ENCODE data around the gene SIVA1. TPM values are rescaled to one million over a fixed set of nuclear protein-coding genes. Genes with fewer than 3 reads are reported as not detected.
A peak's percentile ranks its signal among the peaks of the same experiment; 100 is the strongest.

Gene SIVA1
- total RNA-seq, 2 donors from 2014 or later, result 111 to 130 TPM

DNA sequence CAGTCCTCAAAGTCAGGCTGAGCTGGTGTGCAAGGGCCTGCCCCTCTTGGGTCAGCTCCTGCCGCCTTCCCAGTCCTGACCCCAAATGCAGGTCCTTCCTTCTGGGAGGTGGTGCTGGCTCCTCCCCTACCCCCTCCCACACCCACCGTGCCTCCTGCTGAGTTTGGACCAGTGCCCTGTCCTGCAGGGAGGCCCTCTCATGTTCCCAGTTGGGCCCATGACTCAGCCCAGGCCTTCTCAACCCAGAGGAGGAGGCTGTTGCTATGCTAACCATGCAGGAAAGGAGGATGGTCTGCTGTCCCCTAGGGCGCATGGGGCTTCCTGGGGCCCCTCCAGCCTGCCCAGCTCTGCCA, 52.4 kb downstream of the SIVA1 start:
- ATAC-seq, result peak; percentile 17
- H3K4me3 ChIP-seq, result no peak overlapping the region
- peaks cover 50% of the 10 kb centered on the region for H3K4me1 ChIP-seq
- peak; percentile 61 to 73 (median 70) for DNase-seq
- H3K36me3 ChIP-seq (replicated peaks in 1 of 2; ENCODE audit: insufficient read depth in 1 of 2, low read depth in 2 of 2), result no peaks in the 10 kb centered on the region
- H3K27ac ChIP-seq, result peak overlapping the region in 3 of 4 donors; percentile 34 to 60 (median 54)
- H3K27me3 ChIP-seq, result no peaks in the 10 kb centered on the region
- no peaks in the 10 kb centered on the region for H3K9me3 ChIP-seq
- TF ChIP-seq POLR2A (IDR thresholded peaks at IDR 0.05), result peak in 1 of 3 donors; percentile 30
- TF ChIP-seq, protein P1, sequence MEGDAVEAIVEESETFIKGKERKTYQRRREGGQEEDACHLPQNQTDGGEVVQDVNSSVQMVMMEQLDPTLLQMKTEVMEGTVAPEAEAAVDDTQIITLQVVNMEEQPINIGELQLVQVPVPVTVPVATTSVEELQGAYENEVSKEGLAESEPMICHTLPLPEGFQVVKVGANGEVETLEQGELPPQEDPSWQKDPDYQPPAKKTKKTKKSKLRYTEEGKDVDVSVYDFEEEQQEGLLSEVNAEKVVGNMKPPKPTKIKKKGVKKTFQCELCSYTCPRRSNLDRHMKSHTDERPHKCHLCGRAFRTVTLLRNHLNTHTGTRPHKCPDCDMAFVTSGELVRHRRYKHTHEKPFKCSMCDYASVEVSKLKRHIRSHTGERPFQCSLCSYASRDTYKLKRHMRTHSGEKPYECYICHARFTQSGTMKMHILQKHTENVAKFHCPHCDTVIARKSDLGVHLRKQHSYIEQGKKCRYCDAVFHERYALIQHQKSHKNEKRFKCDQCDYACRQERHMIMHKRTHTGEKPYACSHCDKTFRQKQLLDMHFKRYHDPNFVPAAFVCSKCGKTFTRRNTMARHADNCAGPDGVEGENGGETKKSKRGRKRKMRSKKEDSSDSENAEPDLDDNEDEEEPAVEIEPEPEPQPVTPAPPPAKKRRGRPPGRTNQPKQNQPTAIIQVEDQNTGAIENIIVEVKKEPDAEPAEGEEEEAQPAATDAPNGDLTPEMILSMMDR (IDR thresholded peaks at IDR 0.05), result no peak
- intact Hi-C loops (cut with DNase I), result no loop called here
- WGBS, 2 donors, result 47% methylated on average over 3 of the region's 3 CpGs; no CpG with 5 or more reads in 1 of the 2 donors

DNA sequence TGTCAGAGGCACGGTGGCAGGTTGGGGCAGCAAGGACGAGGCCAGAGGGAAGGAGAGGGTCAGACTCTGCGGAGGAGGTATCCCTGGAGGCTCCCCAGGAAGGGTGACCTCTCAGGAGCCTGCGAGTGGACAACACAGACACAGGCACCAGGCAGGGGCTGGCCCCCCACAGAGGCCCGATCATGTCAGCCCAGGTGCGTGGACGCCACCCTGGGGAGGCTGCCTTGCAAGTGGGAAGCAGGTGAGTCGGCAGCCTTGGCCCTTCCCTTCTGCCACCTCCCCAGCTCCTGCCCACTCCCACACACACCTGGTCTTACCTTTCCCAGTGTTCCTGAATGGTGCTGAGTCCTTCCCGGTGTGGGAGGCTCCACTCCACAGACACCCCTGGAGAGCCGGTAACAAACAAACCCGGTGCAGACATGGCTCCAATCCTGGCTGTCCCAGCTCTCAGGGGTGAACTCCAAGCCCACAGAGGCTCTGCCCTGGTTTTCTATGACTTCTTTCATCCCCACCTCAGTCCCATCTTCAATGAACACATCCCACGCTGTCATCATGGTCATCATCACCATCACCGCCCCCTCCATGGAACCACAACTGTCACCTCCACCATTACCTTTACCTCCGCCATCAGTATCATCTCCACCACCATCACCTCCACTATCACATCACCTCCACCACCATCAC, 53.1 kb downstream of the SIVA1 start:
- DNase-seq (no peak), ATAC-seq (no peak)
- Histone ChIP-seq H3K4me3 (no peak overlapping the region), H3K27ac (peak overlapping the region in 2 of 4 donors; percentile 53 to 60), H3K9me3 (no peaks in the 10 kb centered on the region), H3K36me3 (replicated peaks in 1 of 2; ENCODE audit: insufficient read depth in 1 of 2, low read depth in 2 of 2) (no peaks in the 10 kb centered on the region), H3K4me1 (peaks cover 48% of the 10 kb centered on the region), H3K27me3 (no peaks in the 10 kb centered on the region)
- intact Hi-C loops (cut with DNase I), result no loop called here
- WGBS, 2 donors, result 62 to 73% methylated on average over 11 to 14 of the region's 14 CpGs
- TF ChIP-seq, protein P1 (IDR thresholded peaks at IDR 0.05), result no peak
- TF ChIP-seq POLR2A (IDR thresholded peaks at IDR 0.05), result no peak

DNA sequence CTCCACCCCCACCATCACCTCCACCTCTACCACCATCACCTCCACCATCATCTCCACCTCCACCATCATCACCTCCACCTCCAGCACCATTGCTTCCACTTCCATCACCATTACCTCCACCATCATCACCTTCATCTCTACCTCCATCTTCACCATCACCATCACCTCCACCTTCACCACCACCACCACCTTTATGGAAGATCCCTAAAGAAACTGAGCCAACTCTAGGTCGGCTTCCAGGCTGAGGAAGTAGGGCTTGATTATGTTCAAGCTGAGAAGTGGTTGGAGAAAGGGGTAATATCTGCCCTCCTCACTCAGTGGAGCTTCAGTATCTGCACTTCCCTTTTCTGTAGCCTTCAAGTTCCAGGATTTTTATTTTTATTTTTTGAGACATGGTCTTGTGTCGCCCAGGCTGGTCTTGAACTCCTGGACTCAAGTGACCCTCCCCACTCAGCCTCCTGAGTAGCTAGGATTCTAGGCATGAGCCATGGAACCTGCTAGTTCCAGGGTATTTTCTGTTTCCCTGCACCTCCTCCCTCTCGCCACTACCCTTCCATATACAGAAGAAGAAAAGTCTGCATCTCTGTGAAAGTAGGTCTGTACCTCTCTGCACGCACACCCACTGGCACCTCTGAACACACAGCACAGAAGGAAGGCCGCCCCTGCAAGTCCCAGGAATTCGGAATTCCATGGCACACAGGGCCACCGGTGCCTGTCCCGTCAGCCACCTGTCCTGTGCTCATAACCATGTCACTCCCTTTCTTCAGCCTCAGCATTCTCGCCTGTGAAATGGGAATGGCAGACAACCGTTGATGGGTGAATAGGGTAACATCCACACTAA, 53.9 kb downstream of the SIVA1 start:
- TF ChIP-seq POLR2A (IDR thresholded peaks at IDR 0.05), result no peak
- TF ChIP-seq, protein P1 (IDR thresholded peaks at IDR 0.05), result no peak
- Histone ChIP-seq H3K9me3 (no peaks in the 10 kb centered on the region), H3K27ac (no peak overlapping the region), H3K27me3 (no peaks in the 10 kb centered on the region), H3K4me3 (no peak overlapping the region), H3K4me1 (peaks cover 40% of the 10 kb centered on the region), H3K36me3 (replicated peaks in 1 of 2; ENCODE audit: insufficient read depth in 1 of 2, low read depth in 2 of 2) (no peaks in the 10 kb centered on the region)
- WGBS, 2 donors, result 80 to 83% methylated on average over 10 of the region's 10 CpGs
- DNase-seq (no peak), ATAC-seq (no peak)
- intact Hi-C loops (cut with DNase I), result no loop called here

DNA sequence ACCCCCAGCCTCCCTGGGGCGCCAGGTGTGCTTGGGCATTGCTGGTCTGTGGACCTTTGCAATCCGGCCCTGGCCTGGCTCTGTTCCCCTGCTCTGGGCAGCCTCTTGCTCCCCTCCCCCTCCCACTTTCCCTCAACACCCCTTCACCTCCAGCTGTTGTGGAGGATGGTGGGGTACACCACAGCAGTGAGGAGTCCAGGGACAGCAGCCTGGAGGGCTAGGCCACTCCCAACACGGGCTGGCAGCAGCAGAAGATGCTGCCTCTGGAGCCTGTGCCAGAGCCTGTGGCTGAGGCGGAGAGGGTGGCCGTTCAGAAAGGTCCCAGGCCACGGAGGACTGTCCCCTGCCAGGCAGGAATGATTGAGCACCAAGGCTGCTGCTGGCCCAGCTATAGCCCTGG, 55.5 kb downstream of the SIVA1 start:
- H3K36me3 ChIP-seq (replicated peaks in 1 of 2; ENCODE audit: insufficient read depth in 1 of 2, low read depth in 2 of 2), result no peaks in the 10 kb centered on the region
- TF ChIP-seq POLR2A (IDR thresholded peaks at IDR 0.05), result no peak
- TF ChIP-seq, protein P1 (IDR thresholded peaks at IDR 0.05), result no peak
- H3K4me1 ChIP-seq, result peaks cover 24% of the 10 kb centered on the region
- intact Hi-C loops (cut with DNase I), result no loop called here
- no peaks in the 10 kb centered on the region for H3K9me3 ChIP-seq
- ATAC-seq (no peak), DNase-seq (no peak)
- no peak overlapping the region for H3K27ac ChIP-seq
- WGBS, 2 donors, result 76 to 82% methylated on average over 4 to 6 of the region's 6 CpGs
- no peak overlapping the region for H3K4me3 ChIP-seq
- no peaks in the 10 kb centered on the region for H3K27me3 ChIP-seq

Other genes starting within 250 kb of the SIVA1 start
- 10 to 100 TPM in 1 of 2 donors, not detected in 1; 19.4 TPM for gene C14orf180, start 173.4 kb upstream of the SIVA1 start, total RNA-seq
- 1 to 10 TPM; 2.6 to 9.6 TPM for gene TMEM179, start 148.4 kb upstream of the SIVA1 start, total RNA-seq
- gene INF2, start 63.5 kb upstream of the SIVA1 start, total RNA-seq, result 10 to 100 TPM; 46.2 to 90.3 TPM
- 1 to 10 TPM; 4.0 to 4.7 TPM for gene ADSS1, start 28.9 kb upstream of the SIVA1 start, total RNA-seq
- gene AKT1, start 42.6 kb downstream of the SIVA1 start, total RNA-seq, result 100 to 1,000 TPM in 1 of 2 donors, 10 to 100 TPM in 1; 74.2 to 151 TPM
- gene ZBTB42, start 48.0 kb downstream of the SIVA1 start, total RNA-seq, result 10 to 100 TPM; 10.6 to 21.8 TPM
- gene CEP170B, start 112.1 kb downstream of the SIVA1 start, total RNA-seq, result 10 to 100 TPM; 23.6 to 41.9 TPM
- gene PLD4, start 171.7 kb downstream of the SIVA1 start, total RNA-seq, result not detected
- 1 to 10 TPM; 3.6 to 5.2 TPM for gene AHNAK2, start 225.2 kb downstream of the SIVA1 start, total RNA-seq
- 10 to 100 TPM in 1 of 2 donors, 1 to 10 TPM in 1; 8.6 to 21.1 TPM for gene CLBA1, start 232.6 kb downstream of the SIVA1 start, total RNA-seq